Measurements from ENCODE around the gene PCBP3.
"Not testable (repeated sequence)": the region's sequence is repeated elsewhere in the genome, so short reads cannot be mapped to it uniquely, and the experiment has no call there.

The PCBP3 gene

GRCh38 chr21:45969921-45970673 is 326.6 kb downstream of the PCBP3 start:
- no peak for DNase-seq (ENCODE audit: low spot score)

- DNase-seq (ENCODE audit: low spot score), result no peak
Observed at GRCh38 chr21:45970674-45971615, 327.4 kb downstream of the PCBP3 start.

- no peak for DNase-seq (ENCODE audit: low spot score)
Observed at GRCh38 chr21:45971616-45972352, 328.3 kb downstream of the PCBP3 start.

GRCh38 chr21:45972353-45972715 is 328.8 kb downstream of the PCBP3 start:
- no peak for DNase-seq (ENCODE audit: low spot score)

GRCh38 chr21:45972716-45973474 is 329.4 kb downstream of the PCBP3 start:
- no peak for DNase-seq (ENCODE audit: low spot score)

GRCh38 chr21:45973475-45974072 is 330.0 kb downstream of the PCBP3 start:
- DNase-seq (ENCODE audit: low spot score), result peak; percentile 84

GRCh38 chr21:45974073-45975019 is 330.8 kb downstream of the PCBP3 start:
- peak; percentile 51 for DNase-seq (ENCODE audit: low spot score)

- DNase-seq (ENCODE audit: low spot score), result no peak
Observed at GRCh38 chr21:45975020-45975666, 331.6 kb downstream of the PCBP3 start.

- not testable (repeated sequence) for DNase-seq (ENCODE audit: low spot score)
Observed at GRCh38 chr21:45975667-45976409, 332.3 kb downstream of the PCBP3 start.

GRCh38 chr21:45976701-45977311 is 333.3 kb downstream of the PCBP3 start:
- no peak for DNase-seq (ENCODE audit: low spot score)

- DNase-seq (ENCODE audit: low spot score), result no peak
Observed at GRCh38 chr21:45977396-45977795, 333.9 kb downstream of the PCBP3 start.

- no peak for DNase-seq (ENCODE audit: low spot score)
Observed at GRCh38 chr21:45979141-45979631, 335.7 kb downstream of the PCBP3 start.

GRCh38 chr21:45979651-45980050 is 336.1 kb downstream of the PCBP3 start:
- DNase-seq (ENCODE audit: low spot score), result no peak

GRCh38 chr21:45980271-45980670 is 336.7 kb downstream of the PCBP3 start:
- DNase-seq (ENCODE audit: low spot score), result no peak

- no peak for DNase-seq (ENCODE audit: low spot score)
Observed at GRCh38 chr21:45980697-45981096, 337.2 kb downstream of the PCBP3 start.

GRCh38 chr21:45981151-45982091 is 337.9 kb downstream of the PCBP3 start, which contains the start of gene COL6A1:
COL6A1 (plus strand) TSS chr21:45981770; CDS start chr21:45981851, 81 bp downstream.
- DNase-seq (ENCODE audit: low spot score), result peak; percentile 62

Data from germinal center (tissue), 1 donor.